B cell (primary cell): Measurements from ENCODE around the gene MEG3. TPM values are rescaled to one million over a fixed set of nuclear protein-coding genes. Genes with fewer than 3 reads are reported as not detected.

ENCODE experiments used
- ATAC-seq: fragments of 200-7000 bp; cut with Tn5 transposase; one replicate; pipeline ENCODE4 v1.10.0; 2021; ENCODE audit warnings: low read depth, mild to moderate bottlenecking, moderate number of reproducible peaks, moderate library complexity
- CTCF ChIA-PET: fragments of 350-600 bp; sonication (Branson Sonifier 250); formaldehyde crosslinking; loops from one replicate; lab custom pipeline; 2021; ENCODE audit warnings: antibody characterized with exemption, inconsistent platforms; lab: Charles Lee
- POLR2A ChIA-PET: fragments of 350-600 bp; sonication (Branson Sonifier 250); formaldehyde crosslinking; loops from one replicate; lab custom pipeline; 2021; ENCODE audit warnings: antibody characterized with exemption; lab: Charles Lee
- DNase-seq: peaks from one replicate; pipeline ENCODE4 v3.0.0; 2013
- H2AFZ ChIP-seq: 2 replicates; pipeline ENCODE4 v1.6.1; 2012; ENCODE audit warnings: mild to moderate bottlenecking, low read depth, low read length; ENCODE audit not compliant: insufficient read depth, poor library complexity, severe bottlenecking
- H3K27ac ChIP-seq, 2 donors: 1 replicate in 1 of 2; 2 replicates in 1 of 2; pipeline ENCODE4 v1.5.1; 2012 to 2013; ENCODE audit warnings: low read length in 2 of 2, mild to moderate bottlenecking in 2 of 2, moderate library complexity in 1 of 2
- H3K27me3 ChIP-seq, 4 experiments: fragments of 200-600 bp in 1 of 4; sonication (generic) in 1 of 4; replicated peaks in 1 of 4; 1 replicate in 2 of 4; 2 replicates in 2 of 4; pipeline versions ENCODE4 v1.6.1 to v1.7.0; 2013 to 2016; ENCODE audit warnings: low read length in 3 of 4, mild to moderate bottlenecking in 2 of 4, mixed read lengths in 1 of 4, moderate library complexity in 1 of 4; ENCODE audit not compliant: insufficient read depth in 4 of 4, control insufficient read depth in 3 of 4; ENCODE audit errors: control extremely low read depth in 1 of 4
- H3K36me3 ChIP-seq, 2 experiments: replicated peaks in 1 of 2; 1 replicate in 1 of 2; 2 replicates in 1 of 2; pipeline versions ENCODE4 v1.6.1 to v1.7.1; 2013; ENCODE audit warnings: low read length in 1 of 2; ENCODE audit not compliant: insufficient read depth in 2 of 2, control insufficient read depth in 1 of 2; ENCODE audit errors: control extremely low read depth in 1 of 2, extremely low read depth in 1 of 2
- H3K4me1 ChIP-seq, 2 donors: fragments of 200-600 bp in 1 of 2; sonication (generic) in 1 of 2; 1 replicate in 1 of 2; 2 replicates in 1 of 2; pipeline versions ENCODE4 v1.5.1 to v1.6.1; 2013 to 2017; ENCODE audit warnings: low read length in 2 of 2; ENCODE audit not compliant: control insufficient read depth in 2 of 2, insufficient read depth in 2 of 2
- H3K4me2 ChIP-seq: replicated peaks from 2 replicates; pipeline ENCODE3; 2012; ENCODE audit warnings: mild to moderate bottlenecking, low read depth, low read length; ENCODE audit not compliant: poor library complexity, severe bottlenecking
- H3K4me3 ChIP-seq, 5 experiments: fragments of 200-600 bp in 1 of 5; sonication (generic) in 1 of 5; 1 replicate in 3 of 5; 2 replicates in 2 of 5; pipeline versions ENCODE4 v1.5.1 to v1.7.0; 2011 to 2016; ENCODE audit warnings: low read length in 4 of 5, mild to moderate bottlenecking in 4 of 5, low read depth in 2 of 5, control low read depth in 1 of 5, moderate library complexity in 1 of 5; ENCODE audit not compliant: insufficient read depth in 1 of 5; ENCODE audit errors: control extremely low read depth in 1 of 5, extremely low read depth in 1 of 5
- H3K79me2 ChIP-seq: fragments of 200-600 bp; sonication (generic); one replicate; pipeline ENCODE4 v1.6.0; 2016; ENCODE audit warnings: low read length; ENCODE audit not compliant: control insufficient read depth, insufficient read depth
- H3K9ac ChIP-seq: fragments of 200-600 bp; sonication (generic); 2 replicates; pipeline ENCODE4 v1.6.1; 2017; ENCODE audit warnings: mild to moderate bottlenecking, low read length, moderate library complexity
- H3K9me3 ChIP-seq, 3 donors: one replicate each; pipeline versions ENCODE4 v1.6.1 to v1.7.1; 2013; ENCODE audit warnings: low read length in 2 of 3; ENCODE audit not compliant: control insufficient read depth in 2 of 3, insufficient read depth in 1 of 3; ENCODE audit errors: control extremely low read depth in 1 of 3
- H4K20me1 ChIP-seq: 2 replicates; pipeline ENCODE4 v1.6.0; 2012; ENCODE audit warnings: mild to moderate bottlenecking, low read length; ENCODE audit not compliant: insufficient read depth, control insufficient read depth, poor library complexity, severe bottlenecking
- H3K27ac Mint-ChIP-seq: one replicate; pipeline ENCODE4 v1.8.0; 2021; ENCODE audit warnings: mixed read lengths
- H3K27me3 Mint-ChIP-seq: one replicate; pipeline ENCODE4 v1.8.0; 2021; ENCODE audit warnings: mixed read lengths
- H3K4me1 Mint-ChIP-seq: one replicate; pipeline ENCODE4 v1.8.0; 2021; ENCODE audit warnings: mixed read lengths
- H3K4me3 Mint-ChIP-seq: one replicate; pipeline ENCODE4 v1.8.0; 2021; ENCODE audit warnings: mixed read lengths
- H3K9me3 Mint-ChIP-seq: one replicate; pipeline ENCODE4 v1.8.0; 2022; ENCODE audit warnings: mixed read lengths; ENCODE audit not compliant: insufficient read depth
- CTCF ChIP-seq: fragments of 200-600 bp; IDR thresholded peaks from one replicate; pipeline ENCODE4 v1.8.0; 2022; ENCODE audit warnings: antibody characterized with exemption, mild to moderate bottlenecking
- EZH2 ChIP-seq: IDR thresholded peaks from 2 replicates; pipeline ENCODE4 v1.6.1; 2012; ENCODE audit warnings: borderline replicate concordance, low read depth, mild to moderate bottlenecking, moderate library complexity, low read length; ENCODE audit not compliant: insufficient read depth, poor library complexity, severe bottlenecking
- WGBS: methylation state at CpG from one replicate; pipeline ENCODE4 v1.1.5; 2013; ENCODE audit warnings: missing lambda C conversion rate; ENCODE audit not compliant: insufficient coverage; 5-methylcytosine and 5-hydroxymethylcytosine counted together
- intact Hi-C: fragments of 100-400 bp; cut with micrococcal nuclease; formaldehyde crosslinking; loops from one replicate; pipeline ENCODE4 v1.10.0; 2022
- polyA plus RNA-seq: library from polyadenylated mRNA; depleted of rRNA; stranded (reverse); fragments of >200 nt; gene quantifications from 2 replicates; pipeline ENCODE4 v1.2.3, GENCODE V29; 2012
- total RNA-seq, 2 donors: library from RNA; stranded (reverse); fragments of 120-200 nt in 1 of 2; gene quantifications; 1 replicate in 1 of 2; 2 replicates in 1 of 2; pipeline versions ENCODE4 v1.2.3 to v1.2.4, GENCODE V29; 2013 to 2022

MEG3 gene
- total and polyA plus RNA-seq, 2 donors (not counting 1 experiment from before 2014, with no cell fraction given), result 0.13 TPM; not detected in 1

- no peak overlapping the region for H3K4me3 Mint-ChIP-seq
- intact Hi-C loops, result no loop called here
- no peak overlapping the region for H2AFZ ChIP-seq
Measured at GRCh38 chr14:100786576-100787219, 39.2 kb upstream of the MEG3 start.

More at GRCh38 chr14:100786576-100787219, 39.2 kb upstream of the MEG3 start:
- Histone ChIP-seq H3K9ac (no peak overlapping the region), H3K4me1 (no peaks in the 10 kb centered on the region), H3K36me3 (no peaks in the 10 kb centered on the region), H3K4me2 (no peak overlapping the region), H3K27me3 (no peaks in the 10 kb centered on the region), H3K4me3 (no peak overlapping the region), H3K9me3 (peaks cover 0 to 4% (median 0%) of the 10 kb centered on the region in 3 donors), H3K27ac (no peak overlapping the region), H4K20me1 (no peaks in the 10 kb centered on the region), H3K79me2 (no peaks in the 10 kb centered on the region)
- WGBS, result 78% methylated on average over 6 of the region's 11 CpGs
- Mint-ChIP-seq H3K4me1 (no peaks in the 10 kb centered on the region), H3K27ac (no peak overlapping the region), H3K9me3 (no peaks in the 10 kb centered on the region), H3K27me3 (no peaks in the 10 kb centered on the region)
- POLR2A ChIA-PET, result no interaction called here
- CTCF ChIA-PET, result no interaction called here
- ATAC-seq, result no peak
- no peak for TF ChIP-seq EZH2
- TF ChIP-seq CTCF, result no peak
- DNase-seq, result no peak
